ACC112 (cell line): Measurements from ENCODE around the gene C1orf50.

Experiments used
- H2AFZ ChIP-seq: fragments of 200-600 bp; sonication (generic); one replicate; pipeline ENCODE4 v1.6.0; 2017; ENCODE audit warnings: antibody characterized with exemption, low read length; ENCODE audit not compliant: unreplicated experiment
- H3K27ac ChIP-seq: fragments of 200-600 bp; sonication (generic); 2 replicates; pipeline ENCODE4 v1.5.1; 2014; ENCODE audit warnings: low read depth, mild to moderate bottlenecking, antibody characterized with exemption, low read length, moderate library complexity
- H3K27me3 ChIP-seq: fragments of 200-600 bp; sonication (generic); 2 replicates; pipeline ENCODE4 v1.6.1; 2014; ENCODE audit warnings: mild to moderate bottlenecking, antibody characterized with exemption, low read length, moderate library complexity, mixed read lengths; ENCODE audit not compliant: insufficient read depth
- H3K36me3 ChIP-seq: fragments of 200-600 bp; sonication (generic); 2 replicates; pipeline ENCODE4 v1.6.1; 2016; ENCODE audit warnings: mild to moderate bottlenecking, antibody characterized with exemption, low read length, moderate library complexity, mixed read lengths; ENCODE audit not compliant: insufficient read depth
- H3K4me1 ChIP-seq: fragments of 200-600 bp; sonication (generic); one replicate; pipeline ENCODE4 v1.6.1; 2016; ENCODE audit warnings: low read length, mixed read lengths; ENCODE audit not compliant: insufficient read depth, unreplicated experiment, control insufficient read depth
- H3K4me3 ChIP-seq: fragments of 200-600 bp; sonication (generic); 2 replicates; pipeline ENCODE4 v1.5.1; 2014; ENCODE audit warnings: mild to moderate bottlenecking, low read depth, low read length
- H3K79me2 ChIP-seq: fragments of 200-600 bp; sonication (generic); one replicate; pipeline ENCODE4 v1.6.0; 2016; ENCODE audit warnings: low read length; ENCODE audit not compliant: control insufficient read depth, unreplicated experiment, insufficient read depth

C1orf50 gene

DNA sequence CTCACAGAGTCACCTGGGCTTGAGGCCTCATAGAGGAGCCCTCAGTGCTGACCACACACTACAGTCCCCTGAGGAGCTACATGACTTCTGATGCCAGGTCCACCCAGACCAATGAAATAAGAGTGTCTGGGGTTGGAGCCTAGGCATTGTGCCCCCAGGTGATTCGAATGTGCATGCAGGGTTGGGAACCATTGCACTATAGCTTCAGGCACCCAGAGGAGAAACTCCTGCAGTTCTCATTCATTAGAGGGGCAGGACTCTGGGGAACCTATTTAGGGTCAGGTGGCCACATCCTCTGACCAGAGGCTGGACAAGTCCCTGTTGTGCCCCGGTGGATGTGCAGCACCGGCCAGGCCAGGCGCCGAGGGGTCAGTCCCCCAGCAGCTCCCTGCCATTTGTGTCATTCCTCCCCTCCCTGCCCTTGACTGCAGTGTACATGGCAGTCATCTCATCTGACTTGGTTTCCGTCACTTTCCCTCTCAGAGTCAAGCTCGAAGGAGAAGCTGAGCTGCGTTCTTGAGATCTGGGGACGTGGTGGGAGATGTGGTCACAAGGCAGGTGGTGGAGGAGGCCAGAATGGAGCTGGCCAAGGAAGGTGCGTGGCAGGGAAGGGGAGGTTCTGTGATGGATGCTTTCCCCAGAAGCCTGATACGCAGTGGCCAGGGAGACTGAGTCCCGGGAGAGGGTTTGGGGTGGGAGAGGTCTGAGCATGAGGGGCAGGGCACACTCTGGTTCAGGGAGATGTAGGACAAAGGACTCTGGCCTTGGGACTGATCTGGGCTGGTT lies 33.4 kb upstream of the C1orf50 start:
- Histone ChIP-seq H3K36me3 (no peaks in the 10 kb centered on the region), H3K79me2 (no peaks in the 10 kb centered on the region), H3K4me3 (no peak overlapping the region), H3K27me3 (no peaks in the 10 kb centered on the region), H3K27ac (no peak overlapping the region), H2AFZ (no peak overlapping the region), H3K4me1 (no peaks in the 10 kb centered on the region)

- Histone ChIP-seq H3K79me2 (no peaks in the 10 kb centered on the region), H3K27me3 (no peaks in the 10 kb centered on the region), H3K27ac (no peak overlapping the region), H3K36me3 (no peaks in the 10 kb centered on the region), H3K4me3 (no peak overlapping the region), H3K4me1 (no peaks in the 10 kb centered on the region), H2AFZ (no peak overlapping the region)
These were observed 32.6 kb upstream of the C1orf50 start for GRCh38 chr1:42734201-42735035.

GRCh38 chr1:42735056-42735455 lies 32.0 kb upstream of the C1orf50 start:
- H3K4me1 ChIP-seq: no peaks in the 10 kb centered on the region
- no peaks in the 10 kb centered on the region for H3K36me3 ChIP-seq
- H3K4me3 ChIP-seq: no peak overlapping the region
- no peaks in the 10 kb centered on the region for H3K79me2 ChIP-seq
- H3K27ac ChIP-seq: no peak overlapping the region
- no peak overlapping the region for H2AFZ ChIP-seq
- H3K27me3 ChIP-seq: no peaks in the 10 kb centered on the region

DNA sequence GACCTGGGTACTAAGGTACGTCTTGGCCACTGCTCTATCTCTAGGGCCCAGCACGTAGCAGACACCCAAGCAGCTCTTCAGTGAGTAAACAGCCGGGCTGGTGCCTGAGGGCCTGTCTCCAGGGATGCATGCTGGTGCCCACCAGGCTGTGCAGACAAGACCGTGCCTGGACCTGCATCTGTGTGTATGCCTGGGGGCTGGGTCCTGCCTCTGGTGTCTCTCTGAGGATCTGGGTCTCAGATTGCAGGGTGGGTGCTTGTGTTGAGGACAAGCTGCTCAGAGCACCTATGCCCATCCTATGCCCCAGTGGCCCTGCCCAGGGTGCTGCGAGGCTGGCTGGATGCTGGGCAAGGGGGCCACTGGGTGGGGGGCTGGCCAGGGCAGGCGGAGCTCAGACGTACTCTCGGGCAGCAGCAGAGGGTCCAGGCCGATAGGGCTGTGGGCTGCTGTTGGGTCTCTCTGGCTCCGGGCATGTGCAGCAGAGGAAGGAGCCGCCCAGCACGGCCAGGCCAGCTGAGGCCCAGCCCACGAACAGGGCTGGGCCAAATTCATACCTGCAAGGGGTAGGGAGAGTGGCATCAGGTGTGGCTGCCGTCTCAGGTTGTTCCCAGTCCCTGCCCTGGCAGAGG lies 31.5 kb upstream of the C1orf50 start:
- Histone ChIP-seq H3K27ac (no peak overlapping the region), H3K36me3 (no peaks in the 10 kb centered on the region), H3K4me3 (no peak overlapping the region), H3K27me3 (no peaks in the 10 kb centered on the region), H2AFZ (no peak overlapping the region), H3K79me2 (no peaks in the 10 kb centered on the region), H3K4me1 (no peaks in the 10 kb centered on the region)

DNA sequence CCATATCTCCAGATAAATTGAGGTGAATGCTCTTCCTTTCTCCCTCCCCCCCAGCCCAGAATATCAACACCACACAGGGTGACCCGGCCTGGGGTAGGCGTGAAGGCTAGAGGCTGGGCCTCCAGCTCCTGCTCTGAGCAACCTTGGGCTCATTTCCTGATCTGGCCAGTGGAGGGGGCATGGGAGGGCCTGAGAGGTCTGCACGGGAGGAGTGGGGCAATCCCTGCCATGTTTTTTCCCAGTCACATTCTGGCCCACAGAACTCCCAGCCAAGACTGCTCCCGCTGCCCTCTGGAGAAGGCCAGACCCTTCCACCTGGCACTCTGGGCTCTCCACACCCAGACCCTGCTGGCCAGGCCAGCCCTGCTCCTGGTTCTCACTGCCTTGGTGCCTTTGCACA lies 30.9 kb upstream of the C1orf50 start:
- Histone ChIP-seq H3K27me3 (no peaks in the 10 kb centered on the region), H3K79me2 (no peaks in the 10 kb centered on the region), H3K4me1 (no peaks in the 10 kb centered on the region), H3K27ac (no peak overlapping the region), H3K36me3 (no peaks in the 10 kb centered on the region), H3K4me3 (no peak overlapping the region), H2AFZ (no peak overlapping the region)

GRCh38 chr1:42736571-42737200 lies 30.4 kb upstream of the C1orf50 start:
- H3K27me3 ChIP-seq: no peaks in the 10 kb centered on the region
- H3K4me3 ChIP-seq: no peak overlapping the region
- H3K27ac ChIP-seq: no peak overlapping the region
- H3K36me3 ChIP-seq: no peaks in the 10 kb centered on the region
- no peaks in the 10 kb centered on the region for H3K4me1 ChIP-seq
- no peak overlapping the region for H2AFZ ChIP-seq
- no peaks in the 10 kb centered on the region for H3K79me2 ChIP-seq

DNA sequence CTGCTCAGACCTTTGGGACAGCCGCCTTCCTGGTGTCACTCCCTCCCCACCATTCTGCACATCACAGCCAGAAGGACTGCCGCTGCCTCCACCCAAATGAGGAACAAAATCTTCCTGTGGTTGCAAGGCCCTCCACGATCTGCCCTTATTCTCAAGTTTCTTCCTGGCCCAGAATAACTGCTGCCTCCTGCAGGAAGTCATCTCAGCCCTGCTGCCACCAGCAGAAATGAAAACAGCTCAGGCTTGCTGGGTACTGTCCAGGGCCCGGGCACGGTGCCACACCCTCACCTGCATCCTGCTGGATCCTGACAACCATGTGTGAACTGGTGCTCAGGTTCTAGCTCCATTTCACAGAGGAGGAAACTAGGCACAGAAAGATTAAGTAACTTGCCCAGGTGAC lies 29.8 kb upstream of the C1orf50 start:
- H3K4me1 ChIP-seq: no peaks in the 10 kb centered on the region
- H2AFZ ChIP-seq: no peak overlapping the region

GRCh38 chr1:42737986-42738677 lies 28.9 kb upstream of the C1orf50 start:
- Histone ChIP-seq H3K27me3 (no peaks in the 10 kb centered on the region), H3K4me3 (no peak overlapping the region), H3K36me3 (no peaks in the 10 kb centered on the region), H2AFZ (no peak overlapping the region), H3K27ac (no peak overlapping the region), H3K79me2 (no peaks in the 10 kb centered on the region), H3K4me1 (no peaks in the 10 kb centered on the region)

More for the DNA sequence above, 29.8 kb upstream of the C1orf50 start:
- no peak overlapping the region for H3K4me3 ChIP-seq
- H3K79me2 ChIP-seq: no peaks in the 10 kb centered on the region
- no peak overlapping the region for H3K27ac ChIP-seq
- no peaks in the 10 kb centered on the region for H3K27me3 ChIP-seq
- no peaks in the 10 kb centered on the region for H3K36me3 ChIP-seq

DNA sequence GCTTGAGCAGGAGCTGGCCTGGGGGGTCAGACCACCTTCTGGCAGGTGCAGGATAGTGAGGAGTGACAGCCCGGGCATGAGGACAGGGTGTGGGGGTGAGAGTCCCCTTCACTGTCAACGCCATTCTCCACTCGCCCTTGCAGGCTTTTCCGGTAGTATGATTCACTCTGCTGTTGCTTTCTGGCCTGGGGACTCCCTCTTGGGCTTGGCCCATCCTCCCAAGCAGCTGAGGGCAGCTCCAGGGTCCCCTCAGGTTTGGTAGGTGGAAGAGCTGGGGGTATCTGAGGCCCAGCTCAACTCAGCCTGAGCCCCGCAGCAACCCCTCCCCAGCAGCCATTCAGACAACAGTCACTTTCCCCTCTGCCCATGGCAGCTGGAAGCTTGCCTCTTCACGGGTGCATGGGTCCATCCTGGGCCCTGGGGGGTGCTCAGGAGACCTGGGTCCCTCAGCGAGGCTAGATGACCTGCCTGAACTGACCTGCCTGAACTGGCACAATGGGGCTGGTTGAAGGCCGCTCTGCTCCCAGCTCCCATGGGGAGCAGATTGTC lies 28.3 kb upstream of the C1orf50 start:
- Histone ChIP-seq H3K79me2 (no peaks in the 10 kb centered on the region), H3K27me3 (no peaks in the 10 kb centered on the region), H3K4me1 (no peaks in the 10 kb centered on the region), H2AFZ (no peak overlapping the region), H3K4me3 (no peak overlapping the region), H3K27ac (no peak overlapping the region), H3K36me3 (no peaks in the 10 kb centered on the region)
